ENCODE measurements around the gene SLC66A2. TPM values are rescaled to one million over a fixed set of nuclear protein-coding genes. Genes with fewer than 3 reads are reported as not detected.

Gene SLC66A2
- total and polyA plus RNA-seq, 2 of the 13 experiments (the other 11 are each of a cell fraction or from before 2014, with no cell fraction given), result 33.5 to 41.9 TPM

- TF ChIP-seq, protein P1, sequence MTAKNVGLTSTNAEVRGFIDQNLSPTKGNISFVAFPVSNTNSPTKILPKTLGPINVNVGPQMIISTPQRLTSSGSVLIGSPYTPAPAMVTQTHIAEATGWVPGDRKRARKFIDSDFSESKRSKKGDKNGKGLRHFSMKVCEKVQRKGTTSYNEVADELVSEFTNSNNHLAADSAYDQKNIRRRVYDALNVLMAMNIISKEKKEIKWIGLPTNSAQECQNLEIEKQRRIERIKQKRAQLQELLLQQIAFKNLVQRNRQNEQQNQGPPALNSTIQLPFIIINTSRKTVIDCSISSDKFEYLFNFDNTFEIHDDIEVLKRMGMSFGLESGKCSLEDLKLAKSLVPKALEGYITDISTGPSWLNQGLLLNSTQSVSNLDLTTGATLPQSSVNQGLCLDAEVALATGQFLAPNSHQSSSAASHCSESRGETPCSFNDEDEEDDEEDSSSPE (CRISPR knock-in tag; IDR thresholded peaks at IDR 0.05), result peak; percentile 72
- TF ChIP-seq U2AF1 (optimal IDR thresholded peaks at IDR 0.05; ENCODE audit: low read depth, low read length), result no peak
- TF ChIP-seq KDM5B (CRISPR knock-in tag; IDR thresholded peaks at IDR 0.05; ENCODE audit: borderline replicate concordance), result no peak
- no peak for TF ChIP-seq PRDM15 (CRISPR knock-in tag; IDR thresholded peaks at IDR 0.05)
- TF ChIP-seq DMAP1 (CRISPR knock-in tag; IDR thresholded peaks at IDR 0.05), result peak; percentile 38; the same call in 1 of the 2 replicates
- TF ChIP-seq ZNF816 (CRISPR knock-in tag; IDR thresholded peaks at IDR 0.05; ENCODE audit: borderline replicate concordance), result no peak
- TF ChIP-seq, protein P2, sequence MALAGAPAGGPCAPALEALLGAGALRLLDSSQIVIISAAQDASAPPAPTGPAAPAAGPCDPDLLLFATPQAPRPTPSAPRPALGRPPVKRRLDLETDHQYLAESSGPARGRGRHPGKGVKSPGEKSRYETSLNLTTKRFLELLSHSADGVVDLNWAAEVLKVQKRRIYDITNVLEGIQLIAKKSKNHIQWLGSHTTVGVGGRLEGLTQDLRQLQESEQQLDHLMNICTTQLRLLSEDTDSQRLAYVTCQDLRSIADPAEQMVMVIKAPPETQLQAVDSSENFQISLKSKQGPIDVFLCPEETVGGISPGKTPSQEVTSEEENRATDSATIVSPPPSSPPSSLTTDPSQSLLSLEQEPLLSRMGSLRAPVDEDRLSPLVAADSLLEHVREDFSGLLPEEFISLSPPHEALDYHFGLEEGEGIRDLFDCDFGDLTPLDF (CRISPR knock-in tag; IDR thresholded peaks at IDR 0.05), result no peak
- TF ChIP-seq ZNF749 (CRISPR knock-in tag; IDR thresholded peaks at IDR 0.05; ENCODE audit: borderline replicate concordance), result no peak
- no peak for TF ChIP-seq NFE2L2 (IDR thresholded peaks at IDR 0.05; ENCODE audit: low read length)
- TF ChIP-seq NCOA2 (CRISPR knock-in tag; IDR thresholded peaks at IDR 0.05), result no peak
- no peak for TF ChIP-seq ZBTB43 (CRISPR knock-in tag; conservative IDR thresholded peaks at IDR 0.05)
- TF ChIP-seq BCL6 (CRISPR knock-in tag; IDR thresholded peaks at IDR 0.05), result peak; percentile 42; the same call in 1 of the 2 replicates
- peak; percentile 55; the same call in 1 of the 3 replicates for TF ChIP-seq MXI1 (IDR thresholded peaks at IDR 0.05; ENCODE audit: borderline replicate concordance, low read depth, low read length)
- TF ChIP-seq, protein P3, sequence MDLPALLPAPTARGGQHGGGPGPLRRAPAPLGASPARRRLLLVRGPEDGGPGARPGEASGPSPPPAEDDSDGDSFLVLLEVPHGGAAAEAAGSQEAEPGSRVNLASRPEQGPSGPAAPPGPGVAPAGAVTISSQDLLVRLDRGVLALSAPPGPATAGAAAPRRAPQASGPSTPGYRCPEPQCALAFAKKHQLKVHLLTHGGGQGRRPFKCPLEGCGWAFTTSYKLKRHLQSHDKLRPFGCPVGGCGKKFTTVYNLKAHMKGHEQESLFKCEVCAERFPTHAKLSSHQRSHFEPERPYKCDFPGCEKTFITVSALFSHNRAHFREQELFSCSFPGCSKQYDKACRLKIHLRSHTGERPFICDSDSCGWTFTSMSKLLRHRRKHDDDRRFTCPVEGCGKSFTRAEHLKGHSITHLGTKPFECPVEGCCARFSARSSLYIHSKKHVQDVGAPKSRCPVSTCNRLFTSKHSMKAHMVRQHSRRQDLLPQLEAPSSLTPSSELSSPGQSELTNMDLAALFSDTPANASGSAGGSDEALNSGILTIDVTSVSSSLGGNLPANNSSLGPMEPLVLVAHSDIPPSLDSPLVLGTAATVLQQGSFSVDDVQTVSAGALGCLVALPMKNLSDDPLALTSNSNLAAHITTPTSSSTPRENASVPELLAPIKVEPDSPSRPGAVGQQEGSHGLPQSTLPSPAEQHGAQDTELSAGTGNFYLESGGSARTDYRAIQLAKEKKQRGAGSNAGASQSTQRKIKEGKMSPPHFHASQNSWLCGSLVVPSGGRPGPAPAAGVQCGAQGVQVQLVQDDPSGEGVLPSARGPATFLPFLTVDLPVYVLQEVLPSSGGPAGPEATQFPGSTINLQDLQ (CRISPR knock-in tag; IDR thresholded peaks at IDR 0.05), result no peak
- no peak for TF ChIP-seq SATB2 (CRISPR knock-in tag; IDR thresholded peaks at IDR 0.05)
- no peak for TF ChIP-seq ZBTB25 (CRISPR knock-in tag; IDR thresholded peaks at IDR 0.05)
- TF ChIP-seq, protein P4, sequence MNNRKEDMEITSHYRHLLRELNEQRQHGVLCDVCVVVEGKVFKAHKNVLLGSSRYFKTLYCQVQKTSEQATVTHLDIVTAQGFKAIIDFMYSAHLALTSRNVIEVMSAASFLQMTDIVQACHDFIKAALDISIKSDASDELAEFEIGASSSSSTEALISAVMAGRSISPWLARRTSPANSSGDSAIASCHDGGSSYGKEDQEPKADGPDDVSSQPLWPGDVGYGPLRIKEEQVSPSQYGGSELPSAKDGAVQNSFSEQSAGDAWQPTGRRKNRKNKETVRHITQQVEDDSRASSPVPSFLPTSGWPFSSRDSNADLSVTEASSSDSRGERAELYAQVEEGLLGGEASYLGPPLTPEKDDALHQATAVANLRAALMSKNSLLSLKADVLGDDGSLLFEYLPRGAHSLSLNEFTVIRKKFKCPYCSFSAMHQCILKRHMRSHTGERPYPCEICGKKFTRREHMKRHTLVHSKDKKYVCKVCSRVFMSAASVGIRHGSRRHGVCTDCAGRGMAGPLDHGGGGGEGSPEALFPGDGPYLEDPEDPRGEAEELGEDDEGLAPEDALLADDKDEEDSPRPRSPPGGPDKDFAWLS (CRISPR knock-in tag; IDR thresholded peaks at IDR 0.05; ENCODE audit: borderline replicate concordance), result no peak
Measured at GRCh38 chr18:79985172-79985571, 33.7 kb upstream of the SLC66A2 start (continued).
